CD4-positive, CD25-positive, alpha-beta regulatory T cell (primary cell): Measurements from ENCODE around the gene DPYSL4. TPM values are rescaled to one million over a fixed set of nuclear protein-coding genes. Genes with fewer than 3 reads are reported as not detected.

Experiments used
- ATAC-seq, 2 donors: fragments of 150-1000 bp; cut with Tn5 transposase; one replicate each; pipeline ENCODE4 v1.10.0; 2021; ENCODE audit warnings: low read depth in 2 of 2, moderate number of reproducible peaks in 2 of 2, moderate library complexity in 1 of 2
- DNase-seq, 3 donors: peaks; one replicate each; pipeline versions ENCODE4 v3.0.0 to v3.0.0-alpha.2; 2012 to 2022; ENCODE audit warnings: mixed read lengths in 1 of 3
- H3K27ac ChIP-seq: one replicate; pipeline ENCODE4 v1.7.0; 2013; ENCODE audit warnings: mild to moderate bottlenecking, low read length; ENCODE audit not compliant: insufficient read depth, poor library complexity, severe bottlenecking
- H3K27me3 ChIP-seq: one replicate; pipeline ENCODE4 v1.7.0; 2013; ENCODE audit warnings: low read length; ENCODE audit not compliant: control insufficient read depth, insufficient read depth
- H3K36me3 ChIP-seq: one replicate; pipeline ENCODE4 v1.7.0; 2013; ENCODE audit warnings: mild to moderate bottlenecking, low read length, moderate library complexity; ENCODE audit not compliant: control insufficient read depth, insufficient read depth
- H3K4me1 ChIP-seq: 2 replicates; pipeline ENCODE4 v1.7.0; 2013; ENCODE audit warnings: mild to moderate bottlenecking, low read length; ENCODE audit not compliant: insufficient read depth, control insufficient read depth, poor library complexity, severe bottlenecking
- H3K4me3 ChIP-seq: one replicate; pipeline ENCODE4 v1.7.0; 2013; ENCODE audit warnings: low read depth, mild to moderate bottlenecking, low read length, moderate library complexity
- H3K9me3 ChIP-seq, 2 experiments: 1 replicate in 1 of 2; 2 replicates in 1 of 2; pipeline ENCODE4 v1.7.0; 2013; ENCODE audit warnings: low read length in 2 of 2, mild to moderate bottlenecking in 1 of 2, moderate library complexity in 1 of 2; ENCODE audit not compliant: control insufficient read depth in 2 of 2
- H3K27ac Mint-ChIP-seq, 3 donors: one replicate each; pipeline ENCODE4 v1.8.0; 2020 to 2022; ENCODE audit warnings: mild to moderate bottlenecking in 3 of 3, mixed read lengths in 3 of 3, moderate library complexity in 2 of 3
- H3K27me3 Mint-ChIP-seq: one replicate; pipeline ENCODE4 v1.8.0; 2022; ENCODE audit warnings: mild to moderate bottlenecking, mixed read lengths
- H3K36me3 Mint-ChIP-seq: one replicate; pipeline ENCODE4 v1.8.0; 2020; ENCODE audit warnings: mixed read lengths
- H3K4me1 Mint-ChIP-seq, 4 donors: one replicate each; pipeline ENCODE4 v1.8.0; 2020 to 2022; ENCODE audit warnings: mixed read lengths in 4 of 4, mild to moderate bottlenecking in 1 of 4
- H3K4me3 Mint-ChIP-seq, 4 donors: one replicate each; pipeline ENCODE4 v1.8.0; 2020 to 2022; ENCODE audit warnings: mild to moderate bottlenecking in 4 of 4, mixed read lengths in 4 of 4, moderate library complexity in 3 of 4
- H3K9me3 Mint-ChIP-seq, 7 donors: one replicate each; pipeline ENCODE4 v1.8.0; 2020 to 2022; ENCODE audit warnings: mixed read lengths in 7 of 7, mild to moderate bottlenecking in 3 of 7, moderate library complexity in 2 of 7
- polyA plus RNA-seq, 4 donors: library from polyadenylated mRNA; unstranded; fragments of 300-500 nt; fragmentation: Illumina TruSeq; gene quantifications; one replicate each; pipeline ENCODE4 v1.2.3, GENCODE V29; 2021
- total RNA-seq: library from RNA; stranded (reverse); gene quantifications from one replicate; pipeline ENCODE4 v1.2.3, GENCODE V29; 2022

The DPYSL4 gene
- total and polyA plus RNA-seq, 5 donors from 2014 or later: 1.2 to 1.9 TPM; not detected in 3

DNA sequence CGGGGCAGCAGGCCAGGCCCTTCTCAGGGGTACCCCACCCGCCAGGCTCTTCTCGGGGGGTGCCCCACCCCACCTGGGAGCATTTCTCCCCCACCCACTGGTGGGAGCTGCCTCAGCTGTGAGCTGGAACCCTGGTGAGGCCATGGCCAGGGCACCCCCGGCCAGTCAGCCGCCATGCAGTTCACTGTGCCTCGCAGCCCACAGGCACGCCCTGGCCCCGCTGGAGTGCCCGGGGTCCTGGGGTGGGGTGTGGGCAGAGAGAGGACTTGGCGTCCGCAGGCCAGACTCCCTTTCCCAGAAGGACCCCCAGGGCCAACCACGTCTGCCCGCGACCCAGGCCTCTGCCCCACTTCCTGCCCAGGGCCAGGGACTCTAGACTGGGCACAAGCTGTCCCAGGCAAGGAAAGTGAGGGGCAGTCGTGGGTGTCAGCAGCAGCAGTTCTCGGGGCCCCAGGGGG, 13.1 kb downstream of the DPYSL4 start:
- Mint-ChIP-seq H3K4me3 (no peak overlapping the region), H3K27ac (no peak overlapping the region), H3K27me3 (no peaks in the 10 kb centered on the region), H3K9me3 (no peaks in the 10 kb centered on the region), H3K36me3 (no peaks in the 10 kb centered on the region), H3K4me1 (no peaks in the 10 kb centered on the region)
- Histone ChIP-seq H3K9me3 (no peaks in the 10 kb centered on the region), H3K4me3 (no peak overlapping the region), H3K4me1 (no peaks in the 10 kb centered on the region), H3K27ac (no peak overlapping the region), H3K36me3 (no peaks in the 10 kb centered on the region), H3K27me3 (no peaks in the 10 kb centered on the region)
- DNase-seq (no peak), ATAC-seq (no peak)

DNA sequence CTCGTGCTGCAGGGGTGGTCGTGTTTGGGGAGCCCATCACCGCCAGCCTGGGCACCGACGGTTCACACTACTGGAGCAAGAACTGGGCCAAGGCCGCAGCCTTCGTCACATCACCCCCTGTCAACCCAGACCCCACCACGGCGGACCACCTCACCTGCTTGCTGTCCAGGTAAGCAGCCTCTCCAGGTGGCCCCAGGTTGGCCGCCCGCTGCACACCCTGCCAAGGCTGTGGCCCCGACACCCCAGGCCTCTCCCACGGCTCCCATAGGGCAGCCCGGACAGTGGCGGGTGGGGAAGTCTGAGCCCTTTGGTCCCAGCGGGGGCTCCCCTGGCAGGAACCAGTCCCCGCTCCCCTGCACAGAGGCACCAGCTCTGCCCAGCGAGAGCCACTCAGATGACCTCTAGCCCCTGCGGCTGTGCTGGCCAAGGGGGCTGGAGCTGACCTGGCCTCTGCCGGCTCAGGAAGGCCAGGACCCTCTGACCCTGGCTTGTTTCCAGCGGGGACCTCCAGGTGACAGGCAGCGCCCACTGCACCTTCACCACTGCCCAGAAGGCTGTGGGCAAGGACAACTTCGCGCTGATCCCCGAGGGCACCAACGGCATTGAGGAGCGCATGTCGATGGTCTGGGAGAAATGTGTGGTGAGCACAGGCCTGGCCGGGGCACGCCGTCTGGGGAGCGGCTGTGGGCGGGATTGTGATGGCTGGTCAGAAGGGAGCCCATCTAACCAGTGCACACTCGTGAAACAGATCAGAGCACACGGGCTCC, 13.8 kb downstream of the DPYSL4 start:
- no peak overlapping the region for H3K27ac Mint-ChIP-seq
- no peak overlapping the region for H3K4me3 ChIP-seq
- no peak overlapping the region for H3K4me3 Mint-ChIP-seq
- H3K27me3 Mint-ChIP-seq: no peaks in the 10 kb centered on the region
- H3K4me1 Mint-ChIP-seq: no peaks in the 10 kb centered on the region
- no peaks in the 10 kb centered on the region for H3K4me1 ChIP-seq
- H3K36me3 ChIP-seq: no peaks in the 10 kb centered on the region
- DNase-seq: no peak
- no peaks in the 10 kb centered on the region for H3K9me3 Mint-ChIP-seq
- H3K27ac ChIP-seq: no peak overlapping the region
- no peak for ATAC-seq
- no peaks in the 10 kb centered on the region for H3K27me3 ChIP-seq
- no peaks in the 10 kb centered on the region for H3K36me3 Mint-ChIP-seq
- no peaks in the 10 kb centered on the region for H3K9me3 ChIP-seq

DNA sequence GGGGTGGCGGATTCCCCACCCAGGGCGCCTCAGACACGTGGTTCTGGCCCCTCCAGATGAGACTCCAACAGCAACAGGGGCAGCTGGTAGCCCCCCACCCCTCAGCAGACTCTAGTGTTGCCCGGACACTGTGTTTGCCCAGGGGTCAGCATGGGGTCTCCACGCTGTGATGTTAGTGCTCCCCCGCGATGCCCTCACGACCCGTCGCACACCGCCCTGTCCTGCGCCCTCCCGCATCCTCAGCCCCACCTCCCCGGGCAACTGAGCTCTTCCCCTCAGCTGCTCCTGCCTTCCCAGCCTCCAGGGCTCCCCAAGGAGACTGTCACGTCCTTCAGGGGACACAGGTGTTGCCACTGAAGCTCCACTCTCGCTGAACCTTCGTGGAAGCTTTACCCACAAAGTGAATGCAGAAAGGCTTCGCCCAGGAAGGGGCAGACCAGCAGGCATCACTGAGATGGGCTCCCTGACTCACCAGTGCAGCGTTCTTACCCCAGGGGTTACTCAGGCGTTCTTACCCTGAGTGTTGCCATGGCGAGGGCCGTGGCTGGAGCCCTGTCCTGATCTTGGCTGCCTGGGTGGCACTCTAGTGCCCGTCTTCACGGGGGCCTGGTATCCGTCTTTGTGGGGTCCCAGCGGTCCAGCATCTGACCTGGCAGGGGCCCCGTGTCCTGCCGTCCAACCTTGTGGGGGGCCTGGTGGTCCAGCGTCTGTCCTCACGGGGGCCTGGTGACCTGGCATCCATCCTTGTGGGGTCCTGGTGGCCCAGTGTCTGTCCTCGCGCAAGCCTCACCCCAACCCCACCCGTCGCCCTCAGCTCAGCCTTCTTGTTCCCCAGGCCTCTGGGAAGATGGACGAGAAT, 14.6 kb downstream of the DPYSL4 start:
- Mint-ChIP-seq H3K36me3 (no peaks in the 10 kb centered on the region), H3K4me3 (no peak overlapping the region), H3K4me1 (no peaks in the 10 kb centered on the region), H3K9me3 (no peaks in the 10 kb centered on the region), H3K27me3 (no peaks in the 10 kb centered on the region), H3K27ac (no peak overlapping the region)
- no peak for DNase-seq
- Histone ChIP-seq H3K27ac (no peak overlapping the region), H3K9me3 (no peaks in the 10 kb centered on the region), H3K27me3 (no peaks in the 10 kb centered on the region), H3K4me1 (no peaks in the 10 kb centered on the region), H3K4me3 (no peak overlapping the region), H3K36me3 (no peaks in the 10 kb centered on the region)
- ATAC-seq: no peak

DNA sequence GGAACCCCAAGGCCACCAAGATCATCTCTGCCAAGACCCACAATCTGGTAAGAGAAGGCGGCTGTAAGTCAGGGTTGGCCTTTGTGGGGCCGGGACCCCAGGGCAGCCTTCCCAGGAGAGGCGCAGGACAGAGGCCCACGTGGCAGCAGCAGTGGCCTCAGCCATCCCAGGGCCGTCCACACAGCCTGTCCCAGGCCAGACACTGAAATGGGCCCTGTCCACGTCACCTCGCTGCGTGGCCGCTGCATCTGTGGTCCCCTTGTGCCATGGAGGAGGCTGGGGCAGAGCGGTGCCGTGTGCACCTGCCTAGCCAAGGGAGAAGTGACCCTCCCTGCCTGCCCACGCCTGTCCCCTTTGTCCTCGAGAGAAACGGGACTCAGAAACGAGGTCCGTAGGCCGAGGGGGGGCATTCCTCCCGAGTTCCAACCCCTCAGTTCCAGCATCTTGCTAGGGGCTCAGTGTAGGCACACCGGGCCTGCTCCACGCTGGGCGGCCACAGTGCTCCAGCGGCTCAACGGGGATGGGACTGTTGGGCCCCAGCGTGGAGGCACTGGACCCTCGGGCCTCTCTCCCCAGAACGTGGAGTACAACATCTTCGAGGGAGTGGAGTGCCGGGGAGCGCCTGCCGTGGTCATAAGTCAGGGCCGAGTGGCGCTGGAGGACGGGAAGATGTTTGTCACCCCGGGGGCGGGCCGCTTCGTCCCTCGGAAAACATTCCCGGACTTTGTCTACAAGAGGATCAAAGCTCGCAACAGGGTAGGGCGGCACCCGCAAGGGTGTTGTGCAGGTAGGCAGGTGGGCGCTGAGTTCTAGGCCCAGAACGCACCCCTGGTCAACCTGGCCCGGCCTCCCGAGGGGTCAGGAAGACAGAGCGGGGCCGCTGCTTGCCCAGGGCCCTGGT, 15.6 kb downstream of the DPYSL4 start:
- H3K27me3 Mint-ChIP-seq: no peaks in the 10 kb centered on the region
- no peaks in the 10 kb centered on the region for H3K4me1 Mint-ChIP-seq
- no peaks in the 10 kb centered on the region for H3K27me3 ChIP-seq
- no peak overlapping the region for H3K27ac Mint-ChIP-seq
- no peaks in the 10 kb centered on the region for H3K4me1 ChIP-seq
- H3K27ac ChIP-seq: no peak overlapping the region
- H3K4me3 ChIP-seq: no peak overlapping the region
- no peak overlapping the region for H3K4me3 Mint-ChIP-seq
- no peaks in the 10 kb centered on the region for H3K9me3 ChIP-seq
- ATAC-seq: no peak
- no peaks in the 10 kb centered on the region for H3K36me3 Mint-ChIP-seq
- no peaks in the 10 kb centered on the region for H3K9me3 Mint-ChIP-seq
- no peaks in the 10 kb centered on the region for H3K36me3 ChIP-seq
- no peak for DNase-seq

DNA sequence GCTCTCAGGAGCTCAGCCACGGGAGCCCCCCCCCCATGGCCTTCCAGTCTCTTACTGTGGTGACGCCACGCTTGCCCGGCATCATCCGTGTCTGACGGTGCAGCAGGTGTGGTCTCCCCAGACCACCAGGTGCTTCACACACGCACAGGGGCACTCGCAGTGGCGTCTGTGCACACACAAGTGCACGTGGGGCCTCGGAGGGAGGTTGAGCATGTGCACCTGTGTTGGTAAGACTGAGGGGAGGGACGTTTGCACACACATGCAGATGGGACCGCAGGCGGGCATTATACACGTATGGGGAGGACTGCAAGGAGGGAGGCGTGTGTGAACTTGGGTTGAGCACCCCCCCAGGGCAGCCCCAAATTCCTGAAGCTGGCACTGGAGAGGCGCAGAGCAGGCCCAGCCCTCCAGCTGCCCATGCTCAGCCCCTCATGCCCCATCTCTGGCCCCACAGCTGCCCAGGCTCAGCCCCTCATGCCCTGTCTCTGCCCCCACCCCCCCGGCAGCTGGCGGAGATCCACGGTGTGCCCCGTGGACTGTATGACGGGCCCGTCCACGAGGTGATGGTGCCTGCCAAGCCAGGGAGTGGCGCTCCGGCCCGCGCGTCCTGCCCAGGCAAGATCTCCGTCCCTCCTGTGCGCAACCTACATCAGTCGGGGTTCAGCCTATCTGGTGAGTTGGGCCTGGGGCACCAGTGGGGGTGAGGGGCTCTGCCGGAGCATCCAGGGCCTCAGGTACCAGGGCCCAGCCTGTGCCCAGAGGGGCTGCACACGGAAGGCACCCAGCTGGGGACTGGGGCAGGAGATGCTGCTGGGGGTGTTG, 16.7 kb downstream of the DPYSL4 start:
- H3K36me3 ChIP-seq: no peaks in the 10 kb centered on the region
- H3K4me3 ChIP-seq: no peak overlapping the region
- no peaks in the 10 kb centered on the region for H3K4me1 ChIP-seq
- H3K27me3 Mint-ChIP-seq: no peaks in the 10 kb centered on the region
- no peaks in the 10 kb centered on the region for H3K36me3 Mint-ChIP-seq
- ATAC-seq (no peak), DNase-seq (no peak)
- no peaks in the 10 kb centered on the region for H3K9me3 ChIP-seq
- no peaks in the 10 kb centered on the region for H3K4me1 Mint-ChIP-seq
- H3K27ac ChIP-seq: no peak overlapping the region
- H3K27ac Mint-ChIP-seq: peak overlapping the region in 1 of 3 donors; percentile 38
- H3K9me3 Mint-ChIP-seq: no peaks in the 10 kb centered on the region
- H3K27me3 ChIP-seq: no peaks in the 10 kb centered on the region
- H3K4me3 Mint-ChIP-seq: no peak overlapping the region

DNA sequence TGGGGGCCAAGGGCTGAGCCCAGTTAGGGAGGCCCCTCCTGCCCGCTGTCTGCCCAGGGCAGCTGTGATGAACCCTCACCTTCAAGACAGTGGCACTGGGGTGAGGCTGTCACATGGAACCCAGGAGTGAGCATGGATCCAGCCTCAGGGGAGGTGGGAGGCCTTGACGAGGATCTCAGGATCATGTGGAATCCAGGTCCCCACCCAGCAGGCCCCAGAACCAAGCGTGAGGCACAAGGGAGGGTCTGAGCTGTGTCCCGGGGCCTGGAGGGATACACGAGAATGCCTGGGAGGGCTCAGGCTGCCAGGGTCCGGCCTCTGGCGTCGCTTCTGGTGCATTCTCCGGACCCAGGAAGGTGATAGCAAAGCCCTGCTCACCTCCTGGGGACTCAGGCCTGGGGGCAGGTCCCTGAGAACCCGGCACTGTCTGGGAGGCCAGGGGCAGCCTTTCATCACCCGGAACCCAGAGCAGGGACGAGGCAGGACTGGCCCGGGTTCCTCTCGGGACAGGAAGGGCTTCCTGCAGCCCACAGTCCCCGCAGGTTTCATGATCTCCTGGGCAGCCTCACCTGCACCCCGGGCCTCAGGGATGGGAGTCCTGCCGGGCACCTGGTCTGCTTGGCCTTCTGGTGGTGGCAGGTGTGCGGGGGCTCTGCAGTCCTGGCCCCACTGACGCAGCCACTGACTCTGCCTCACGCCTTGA, 17.5 kb downstream of the DPYSL4 start:
- H3K27me3 Mint-ChIP-seq: no peaks in the 10 kb centered on the region
- H3K36me3 Mint-ChIP-seq: no peaks in the 10 kb centered on the region
- Histone ChIP-seq H3K27ac (no peak overlapping the region), H3K9me3 (no peaks in the 10 kb centered on the region), H3K4me3 (no peak overlapping the region), H3K27me3 (no peaks in the 10 kb centered on the region), H3K4me1 (no peaks in the 10 kb centered on the region), H3K36me3 (no peaks in the 10 kb centered on the region)
- H3K4me3 Mint-ChIP-seq: no peak overlapping the region
- DNase-seq: no peak
- no peaks in the 10 kb centered on the region for H3K4me1 Mint-ChIP-seq
- no peaks in the 10 kb centered on the region for H3K9me3 Mint-ChIP-seq
- ATAC-seq: no peak
- no peak overlapping the region for H3K27ac Mint-ChIP-seq
